Measurements from ENCODE around the gene WDFY4. TPM values are rescaled to one million over a fixed set of nuclear protein-coding genes. Genes with fewer than 3 reads are reported as not detected.

Gene WDFY4
- total and polyA plus RNA-seq, 8 donors: 0.15 to 8.0 (median 2.7) TPM

- Histone ChIP-seq H3K9me3 (no peaks in the 10 kb centered on the region), H3K4me1 (no peaks in the 10 kb centered on the region), H3K27ac (no peak overlapping the region), H3K36me3 (no peaks in the 10 kb centered on the region), H3K4me3 (no peak overlapping the region), H3K27me3 (no peaks in the 10 kb centered on the region)
- intact Hi-C loops (cut with DNase I; ENCODE audit: low total_unique reads): no loop called here
- DNase-seq: no peak
- WGBS, 5 donors: 53 to 71% (median 68%) methylated on average over 4 of the region's 4 CpGs
- TF ChIP-seq POLR2A (IDR thresholded peaks at IDR 0.05): no peak
- no peak for TF ChIP-seq CTCF (IDR thresholded peaks at IDR 0.05)
- TF ChIP-seq POLR2AphosphoS5 (IDR thresholded peaks at IDR 0.05): no peak
- no peak for TF ChIP-seq EP300 (IDR thresholded peaks at IDR 0.05)
Measured at GRCh38 chr10:48765527-48765926, 80.9 kb downstream of the WDFY4 start.

- no peaks in the 10 kb centered on the region for H3K9me3 ChIP-seq
- no peaks in the 10 kb centered on the region for H3K27me3 ChIP-seq
- intact Hi-C loops (cut with DNase I; ENCODE audit: low total_unique reads): no loop called here
- no peak overlapping the region for H3K4me3 ChIP-seq
- no peaks in the 10 kb centered on the region for H3K4me1 ChIP-seq
- 75 to 87% (median 80%) methylated on average over 4 of the region's 4 CpGs for WGBS, 5 donors
- H3K36me3 ChIP-seq: no peaks in the 10 kb centered on the region
- no peak overlapping the region for H3K27ac ChIP-seq
- TF ChIP-seq CTCF (IDR thresholded peaks at IDR 0.05) (no peak), EP300 (IDR thresholded peaks at IDR 0.05) (no peak), POLR2A (IDR thresholded peaks at IDR 0.05) (no peak), POLR2AphosphoS5 (IDR thresholded peaks at IDR 0.05) (no peak)
- DNase-seq: no peak
Measured at GRCh38 chr10:48767373-48768143, 82.9 kb downstream of the WDFY4 start.

GRCh38 chr10:48768144-48768766 lies 83.6 kb downstream of the WDFY4 start:
- no peaks in the 10 kb centered on the region for H3K9me3 ChIP-seq

GRCh38 chr10:48768926-48769325 lies 84.3 kb downstream of the WDFY4 start:
- Histone ChIP-seq H3K27ac (no peak overlapping the region), H3K4me1 (no peaks in the 10 kb centered on the region), H3K9me3 (no peaks in the 10 kb centered on the region), H3K27me3 (no peaks in the 10 kb centered on the region), H3K36me3 (no peaks in the 10 kb centered on the region), H3K4me3 (no peak overlapping the region)
- TF ChIP-seq POLR2A (IDR thresholded peaks at IDR 0.05): no peak
- no peak for TF ChIP-seq EP300 (IDR thresholded peaks at IDR 0.05)
- TF ChIP-seq CTCF (IDR thresholded peaks at IDR 0.05): no peak
- TF ChIP-seq POLR2AphosphoS5 (IDR thresholded peaks at IDR 0.05): no peak
- no peak for DNase-seq
- intact Hi-C loops (cut with DNase I; ENCODE audit: low total_unique reads): no loop called here
- 64 to 78% (median 76%) methylated on average over 4 of the region's 4 CpGs for WGBS, 5 donors

More at GRCh38 chr10:48768144-48768766, 83.6 kb downstream of the WDFY4 start:
- Histone ChIP-seq H3K4me1 (no peaks in the 10 kb centered on the region), H3K27ac (no peak overlapping the region), H3K36me3 (no peaks in the 10 kb centered on the region), H3K4me3 (no peak overlapping the region), H3K27me3 (no peaks in the 10 kb centered on the region)
- no peak for DNase-seq
- intact Hi-C loops (cut with DNase I; ENCODE audit: low total_unique reads): no loop called here
- no peak for TF ChIP-seq CTCF (IDR thresholded peaks at IDR 0.05)
- TF ChIP-seq POLR2A (IDR thresholded peaks at IDR 0.05): no peak
- no peak for TF ChIP-seq POLR2AphosphoS5 (IDR thresholded peaks at IDR 0.05)
- no peak for TF ChIP-seq EP300 (IDR thresholded peaks at IDR 0.05)
- 76 to 87% (median 83%) methylated on average over 14 of the region's 14 CpGs for WGBS, 5 donors
